NCI-H446 (cell line): ENCODE results near the gene AXL.
A peak's percentile ranks its signal among the peaks of the same experiment; 100 is the strongest.

Experiments used
- DNase-seq, 2 experiments: peaks; one replicate each; lab custom pipeline; 2025; lab: John Stamatoyannopoulos, UW

Gene AXL

DNA sequence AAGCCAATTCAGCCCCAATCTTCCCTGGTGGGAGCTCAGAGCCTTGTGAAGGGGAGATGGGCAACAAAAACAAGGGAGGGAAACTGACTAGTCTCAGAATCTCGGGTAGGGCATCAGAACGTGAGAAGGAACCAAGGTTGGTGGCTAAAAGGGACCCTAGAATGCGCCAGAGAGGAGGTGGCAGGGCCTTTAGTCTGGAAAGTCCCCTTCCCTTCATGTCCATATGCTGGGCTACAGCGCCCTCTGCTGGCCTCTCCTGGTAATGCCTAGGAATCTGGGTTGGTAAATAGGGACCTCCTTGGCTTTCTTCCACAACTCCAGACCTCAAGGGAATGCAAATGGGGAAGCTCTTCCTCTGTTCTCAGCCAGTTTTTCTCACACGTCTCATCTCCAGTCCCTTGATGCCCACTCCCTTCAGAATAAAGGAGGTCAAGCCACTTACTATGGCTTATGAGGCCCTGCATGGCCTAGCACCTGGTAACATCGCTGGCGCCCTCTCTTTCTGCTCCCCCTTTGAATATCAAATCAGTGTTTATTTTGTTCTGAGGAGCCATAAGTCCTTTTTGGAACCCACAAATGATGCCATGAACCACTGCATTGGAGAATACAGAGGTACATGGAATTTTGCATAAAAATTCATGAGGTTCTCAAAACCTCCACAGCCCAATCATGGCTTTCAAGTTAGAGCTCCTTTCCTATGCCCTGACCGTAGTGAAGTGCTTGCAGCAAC lies 89.6 kb downstream of the AXL start:
- peak; percentile 76 to 93 for DNase-seq

DNA sequence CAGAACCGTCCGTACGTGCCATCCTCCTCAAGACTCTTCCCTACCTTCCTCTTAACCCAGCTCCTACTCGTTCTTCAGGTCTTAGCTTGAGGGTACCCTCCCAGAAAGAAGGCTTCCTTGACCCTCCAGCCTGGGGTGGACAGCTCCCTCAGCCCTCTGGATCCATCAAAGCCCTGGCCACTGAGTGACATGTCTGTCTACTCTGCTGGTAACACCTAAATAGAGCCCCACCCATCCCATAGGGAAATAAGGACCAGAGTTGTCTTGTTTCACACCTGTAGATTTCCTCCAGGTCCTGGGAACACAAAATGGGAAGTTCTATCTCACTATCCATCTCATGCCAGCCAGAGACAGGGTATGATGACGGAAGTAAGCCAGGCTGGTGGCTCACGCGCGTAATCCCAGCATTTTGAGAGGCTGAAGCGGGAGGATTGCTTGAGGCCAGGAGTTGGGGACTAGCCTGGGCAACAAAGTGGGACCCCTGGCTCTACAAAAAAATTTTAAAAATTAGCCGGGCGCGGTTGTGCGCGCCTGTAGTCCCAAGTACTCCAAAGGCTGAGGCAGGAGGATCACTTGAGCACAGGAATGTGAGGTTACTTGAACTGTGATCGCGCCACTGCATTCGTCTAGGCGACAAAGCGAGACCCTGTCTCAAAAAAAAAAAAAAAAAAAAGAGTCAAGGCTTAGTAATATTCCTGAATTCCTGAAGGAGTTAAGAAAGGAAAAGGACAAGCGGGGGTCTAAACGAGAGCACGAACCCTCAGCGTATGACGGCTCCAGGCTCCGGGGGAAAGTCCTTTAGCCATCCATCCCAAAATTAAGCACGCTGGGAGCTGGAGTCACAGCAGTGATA lies 90.4 kb downstream of the AXL start:
- no peak for DNase-seq

DNA sequence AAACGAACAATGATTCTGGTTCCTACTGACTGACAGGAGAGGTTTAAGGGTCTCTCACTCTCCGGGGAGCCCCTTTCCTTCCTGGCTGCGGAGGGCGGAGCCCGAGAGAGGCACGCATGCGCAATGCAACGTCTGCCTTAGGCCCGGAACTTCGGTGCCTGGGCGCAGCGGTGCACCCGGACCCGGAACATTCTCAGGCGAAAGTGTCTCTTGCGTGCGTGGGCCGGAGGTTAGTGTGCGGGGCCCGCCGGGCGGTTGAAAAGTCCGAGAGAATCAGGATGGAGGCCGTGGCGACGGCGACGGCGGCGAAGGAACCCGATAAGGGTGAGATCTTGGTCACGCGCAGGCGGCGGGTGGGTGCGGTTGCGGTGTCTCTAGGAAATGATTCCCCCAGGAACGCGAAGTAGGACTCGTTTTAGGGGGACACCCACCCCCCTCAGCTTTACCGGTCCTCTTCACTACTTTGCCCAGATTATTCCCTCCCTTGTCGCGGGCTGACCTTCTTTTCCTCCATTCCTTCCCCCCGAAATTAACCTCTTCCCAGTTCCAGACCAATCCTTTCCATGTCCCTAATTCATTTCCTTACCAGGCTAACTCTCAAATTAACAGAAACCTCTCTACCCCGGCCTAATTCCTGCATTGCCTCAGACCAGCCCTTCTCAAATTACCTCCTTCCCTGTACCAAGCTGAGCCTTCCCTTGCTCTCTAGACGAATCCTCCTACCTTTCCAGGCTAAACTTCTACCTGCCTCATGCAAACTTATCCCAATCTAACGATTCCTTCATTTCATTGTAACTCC lies 91.2 kb downstream of the AXL start, which contains the start of gene CCDC97:
TSS of gene CCDC97 (plus strand) at position 140 of the 799 bp plus-strand sequence. CDS start at position 279, 139 bp downstream.
- DNase-seq, result peak; percentile 84 to 94

DNA sequence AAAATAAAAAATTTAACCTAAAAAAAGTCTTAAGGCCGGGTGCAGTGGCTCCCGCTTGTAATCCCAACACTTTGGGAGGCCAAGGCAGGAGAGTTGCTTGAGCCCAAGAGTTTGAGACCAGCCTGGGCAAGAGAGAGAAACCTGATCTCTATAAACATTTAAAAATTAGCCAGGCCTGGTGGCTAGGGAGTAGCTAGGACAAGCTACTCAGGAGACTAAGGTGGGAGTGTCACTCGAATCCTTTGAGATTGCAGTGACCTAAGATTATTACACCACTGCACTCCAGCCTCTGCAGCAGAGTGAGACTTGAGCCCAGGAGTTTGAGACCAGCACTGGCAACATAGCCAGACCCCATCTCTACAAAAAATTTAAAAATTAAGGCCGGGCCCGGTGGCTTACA lies 92.0 kb downstream of the AXL start:
- no peak for DNase-seq
